Omental fat pad (tissue), 4 donors: ENCODE data around the gene GPR37L1. TPM values are rescaled to one million over a fixed set of nuclear protein-coding genes. Genes with fewer than 3 reads are reported as not detected.

ENCODE experiments used
- ATAC-seq: fragments of 150-250 bp; one replicate; pipeline ENCODE4 v1.9.1; 2016; ENCODE audit warnings: mild to moderate bottlenecking, moderate library complexity; ENCODE audit not compliant: low FRiP score
- DNase-seq: peaks from one replicate; pipeline ENCODE4 v3.0.0-alpha.2; 2019; ENCODE audit warnings: low spot score
- total RNA-seq, 4 donors: library from RNA; depleted of rRNA; stranded (reverse); fragments of >200 nt; gene quantifications; one replicate each; pipeline ENCODE4 v1.1.0, GENCODE V29; 2016
- TF ChIP-seq, protein P1 (sequence below), 3 donors: fragments of 450-650 bp; IDR thresholded peaks; one replicate each; pipeline ENCODE4 v1.5.1; 2016 to 2017; ENCODE audit warnings: antibody characterized with exemption in 3 of 3, mild to moderate bottlenecking in 3 of 3, moderate library complexity in 2 of 3

The GPR37L1 gene
- total RNA-seq, 4 donors from 2014 or later: 0.16 TPM; not detected in 3

DNA sequence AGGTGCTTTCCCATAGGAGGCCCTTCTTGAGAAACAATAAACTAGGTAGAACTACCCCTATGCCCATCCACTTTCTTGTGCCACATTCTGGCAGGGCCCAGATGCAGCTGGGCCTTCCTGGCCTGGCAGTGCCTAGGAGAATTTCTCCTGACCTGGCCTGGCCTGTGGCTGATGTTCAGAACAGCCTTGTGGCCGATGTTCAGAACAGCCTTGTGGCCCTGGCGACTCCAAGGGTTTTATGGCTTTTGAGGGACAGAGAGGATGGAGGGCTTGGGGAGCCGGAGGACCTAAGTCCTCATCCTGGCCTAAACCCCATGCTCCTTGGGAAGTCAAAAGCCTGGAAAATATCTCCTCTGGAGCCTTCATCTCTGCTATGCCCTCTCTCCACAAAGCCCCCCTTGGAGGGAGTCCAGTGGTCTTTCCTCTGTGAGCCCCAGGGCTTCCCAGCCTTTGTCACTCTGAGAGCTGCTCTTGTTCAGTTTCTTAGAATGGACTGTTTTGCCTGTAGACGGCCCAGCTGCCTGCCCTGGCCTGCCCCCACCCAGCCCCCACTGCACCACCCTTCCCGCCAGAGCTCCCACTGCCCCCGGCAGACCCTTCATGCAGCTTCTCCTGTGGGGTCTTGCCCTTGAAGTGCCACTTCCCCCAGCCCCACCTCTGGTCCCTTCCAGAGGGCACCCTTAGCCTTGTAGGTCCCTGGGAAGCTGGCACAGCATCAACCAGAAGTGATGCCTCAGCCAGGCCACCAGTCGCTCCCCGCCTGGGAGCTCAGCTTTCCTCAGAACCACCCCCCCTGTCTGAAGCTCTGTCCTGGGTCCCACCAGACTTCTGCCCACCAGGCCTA lies 7.0 kb downstream of the GPR37L1 start:
- ATAC-seq: no peak
- TF ChIP-seq, protein P1, sequence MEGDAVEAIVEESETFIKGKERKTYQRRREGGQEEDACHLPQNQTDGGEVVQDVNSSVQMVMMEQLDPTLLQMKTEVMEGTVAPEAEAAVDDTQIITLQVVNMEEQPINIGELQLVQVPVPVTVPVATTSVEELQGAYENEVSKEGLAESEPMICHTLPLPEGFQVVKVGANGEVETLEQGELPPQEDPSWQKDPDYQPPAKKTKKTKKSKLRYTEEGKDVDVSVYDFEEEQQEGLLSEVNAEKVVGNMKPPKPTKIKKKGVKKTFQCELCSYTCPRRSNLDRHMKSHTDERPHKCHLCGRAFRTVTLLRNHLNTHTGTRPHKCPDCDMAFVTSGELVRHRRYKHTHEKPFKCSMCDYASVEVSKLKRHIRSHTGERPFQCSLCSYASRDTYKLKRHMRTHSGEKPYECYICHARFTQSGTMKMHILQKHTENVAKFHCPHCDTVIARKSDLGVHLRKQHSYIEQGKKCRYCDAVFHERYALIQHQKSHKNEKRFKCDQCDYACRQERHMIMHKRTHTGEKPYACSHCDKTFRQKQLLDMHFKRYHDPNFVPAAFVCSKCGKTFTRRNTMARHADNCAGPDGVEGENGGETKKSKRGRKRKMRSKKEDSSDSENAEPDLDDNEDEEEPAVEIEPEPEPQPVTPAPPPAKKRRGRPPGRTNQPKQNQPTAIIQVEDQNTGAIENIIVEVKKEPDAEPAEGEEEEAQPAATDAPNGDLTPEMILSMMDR (IDR thresholded peaks at IDR 0.05): no peak
- no peak for DNase-seq

DNA sequence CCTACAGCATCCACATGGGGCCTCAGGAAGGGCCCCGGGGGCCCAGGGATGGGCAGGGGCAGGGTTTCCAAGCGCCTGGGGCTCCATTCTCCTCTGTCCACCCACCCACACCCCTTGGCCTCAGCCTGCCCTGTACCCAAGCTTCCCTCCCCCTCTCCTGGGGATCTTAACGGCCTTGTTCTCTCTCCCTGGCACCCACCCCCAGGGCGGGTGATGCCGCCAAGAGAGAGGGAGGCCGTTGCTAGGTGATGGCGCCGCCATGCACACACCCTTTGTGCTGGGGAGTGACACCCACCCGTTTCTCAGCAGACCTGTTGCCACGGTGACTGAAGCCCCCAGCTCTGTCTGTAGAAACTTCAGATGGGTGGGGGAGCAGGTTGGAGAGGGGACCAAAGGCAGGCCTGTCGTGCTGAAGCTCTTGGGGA lies 7.6 kb downstream of the GPR37L1 start:
- ATAC-seq (no peak), DNase-seq (no peak)
- TF ChIP-seq, protein P1 (IDR thresholded peaks at IDR 0.05): no peak

DNA sequence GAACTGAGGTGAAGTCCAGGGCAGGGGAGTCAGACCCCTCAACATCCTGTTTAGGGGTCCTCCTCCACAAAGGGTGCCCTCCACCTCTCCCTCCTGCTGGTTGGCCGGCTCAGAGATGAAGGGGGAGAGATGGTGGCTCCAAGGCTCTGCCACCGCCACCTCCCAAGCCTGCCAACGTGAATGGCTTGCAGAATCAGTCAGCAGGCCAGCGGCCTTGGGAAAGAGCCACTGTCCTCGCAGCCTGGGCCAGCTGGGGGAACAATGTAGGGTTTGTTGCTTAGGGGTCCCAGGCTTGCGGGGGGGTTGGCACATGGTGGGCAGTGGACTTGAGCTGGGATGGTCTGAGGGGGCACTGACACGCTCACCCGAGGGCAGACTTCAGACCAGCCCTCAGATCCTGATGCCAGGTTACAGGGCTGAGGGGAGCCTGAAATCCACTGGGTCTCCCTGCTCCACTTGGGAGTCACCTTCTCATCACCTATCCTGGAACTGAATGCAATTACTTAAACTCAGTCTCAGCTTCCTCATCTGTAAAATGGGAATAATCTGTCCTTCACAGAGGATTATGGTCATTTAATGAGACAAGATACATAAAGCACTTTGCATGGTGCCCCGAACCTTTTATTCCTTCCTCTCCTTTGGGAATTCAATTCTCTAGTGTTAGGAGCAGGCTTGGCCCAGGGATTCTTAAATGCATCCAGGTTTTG lies 8.3 kb downstream of the GPR37L1 start:
- ATAC-seq (no peak), DNase-seq (no peak)
- TF ChIP-seq, protein P1 (IDR thresholded peaks at IDR 0.05): no peak

DNA sequence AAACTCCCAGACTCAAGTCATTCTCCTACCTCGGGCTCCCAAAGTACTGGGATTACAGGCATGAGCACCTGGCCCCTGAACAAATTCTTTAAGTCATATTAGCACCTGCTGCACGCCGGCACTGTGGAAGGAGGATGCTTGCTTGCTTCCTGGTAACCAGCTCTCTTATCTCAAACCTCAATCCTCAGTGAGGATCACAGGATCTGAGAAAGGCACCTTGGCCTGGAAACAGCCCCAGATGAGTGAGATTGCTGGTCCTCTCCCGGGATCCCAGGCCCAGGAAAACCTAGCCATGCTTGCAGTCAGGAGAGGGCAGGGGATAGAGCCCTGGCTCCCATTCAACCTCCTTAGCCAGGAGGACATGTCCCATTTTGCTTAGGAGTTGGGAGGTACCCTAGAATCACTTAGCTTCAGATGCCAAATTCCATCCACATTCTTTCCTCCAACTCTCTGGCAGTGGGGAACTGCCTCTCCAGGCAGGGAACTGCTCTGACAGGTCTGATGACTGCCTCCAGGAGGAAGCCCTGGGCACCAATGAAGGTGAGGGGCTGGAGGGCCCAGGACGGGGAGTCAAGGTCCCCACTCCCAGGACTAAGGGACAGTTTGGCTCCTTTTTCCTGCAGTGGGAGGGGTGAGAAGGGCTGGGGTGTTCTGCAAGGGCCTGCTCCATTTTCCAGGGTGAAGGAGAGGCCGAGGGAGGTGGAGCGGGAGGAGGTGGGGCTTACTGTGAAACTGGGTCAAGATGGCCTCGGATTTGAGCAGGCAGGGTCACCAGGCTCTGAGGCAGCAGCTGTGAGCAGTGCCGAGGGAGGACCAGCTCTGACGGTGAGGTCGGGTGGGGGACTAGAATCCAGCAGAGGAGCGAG lies 9.5 kb downstream of the GPR37L1 start:
- ATAC-seq (peak; percentile 34), DNase-seq (no peak)
- TF ChIP-seq, protein P1 (IDR thresholded peaks at IDR 0.05): no peak

DNA sequence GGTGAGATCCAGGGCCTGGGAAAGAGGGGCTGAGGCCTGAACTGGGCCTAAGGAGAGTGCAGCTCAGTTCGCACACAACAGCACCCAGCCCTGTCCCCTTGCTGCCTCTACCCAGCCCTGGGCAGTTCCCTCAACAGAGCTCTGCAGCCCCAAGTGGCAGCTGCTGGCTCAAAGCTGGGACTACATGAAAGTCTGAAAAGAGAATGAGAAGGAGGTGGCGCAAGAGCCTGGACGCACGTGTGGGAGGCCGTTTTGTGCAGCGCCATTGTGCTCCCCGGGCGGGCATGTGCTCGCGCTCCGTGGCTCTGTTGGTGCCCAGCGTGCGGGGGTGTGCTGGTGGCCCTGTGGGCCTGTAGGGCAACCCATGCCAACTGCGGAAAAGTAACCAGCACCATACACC lies 10.3 kb downstream of the GPR37L1 start:
- TF ChIP-seq, protein P1 (IDR thresholded peaks at IDR 0.05): no peak
- ATAC-seq (no peak), DNase-seq (no peak)

DNA sequence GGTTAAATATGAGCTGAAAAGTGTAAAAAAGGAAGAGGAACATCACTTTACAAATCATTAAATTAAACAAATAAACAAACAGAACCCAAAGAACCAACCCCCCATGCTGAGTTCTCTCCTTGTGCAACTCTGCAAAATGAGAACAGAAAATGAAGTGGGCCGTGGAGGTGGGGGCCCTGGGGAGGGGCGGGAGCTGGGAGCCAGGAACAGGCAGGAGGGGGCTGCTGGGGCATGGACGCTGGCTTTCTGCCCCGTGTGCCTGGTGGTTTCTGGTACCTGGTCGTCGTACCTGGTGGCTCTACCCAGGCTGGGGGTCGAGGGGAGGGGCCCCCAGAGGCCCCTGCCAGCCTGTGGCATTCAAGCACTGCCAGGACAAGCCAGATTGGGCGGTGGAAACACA lies 10.8 kb downstream of the GPR37L1 start:
- no peak for ATAC-seq
- TF ChIP-seq, protein P1 (IDR thresholded peaks at IDR 0.05): no peak
- DNase-seq: no peak
